C4-2B (cell line): ENCODE data around the gene TWIST1.

Experiments
- H3K27ac ChIP-seq: fragments of 450-650 bp; 2 replicates; pipeline ENCODE4 v1.5.1; 2017
- ZFX ChIP-seq: fragments of 450-650 bp; IDR thresholded peaks from 2 replicates; pipeline ENCODE4 v1.6.1; 2017
- TF ChIP-seq, protein P1 (sequence below): fragments of 450-650 bp; conservative IDR thresholded peaks from 2 replicates; pipeline ENCODE4 v1.5.1; 2017; ENCODE audit warnings: mild to moderate bottlenecking

Gene TWIST1

DNA sequence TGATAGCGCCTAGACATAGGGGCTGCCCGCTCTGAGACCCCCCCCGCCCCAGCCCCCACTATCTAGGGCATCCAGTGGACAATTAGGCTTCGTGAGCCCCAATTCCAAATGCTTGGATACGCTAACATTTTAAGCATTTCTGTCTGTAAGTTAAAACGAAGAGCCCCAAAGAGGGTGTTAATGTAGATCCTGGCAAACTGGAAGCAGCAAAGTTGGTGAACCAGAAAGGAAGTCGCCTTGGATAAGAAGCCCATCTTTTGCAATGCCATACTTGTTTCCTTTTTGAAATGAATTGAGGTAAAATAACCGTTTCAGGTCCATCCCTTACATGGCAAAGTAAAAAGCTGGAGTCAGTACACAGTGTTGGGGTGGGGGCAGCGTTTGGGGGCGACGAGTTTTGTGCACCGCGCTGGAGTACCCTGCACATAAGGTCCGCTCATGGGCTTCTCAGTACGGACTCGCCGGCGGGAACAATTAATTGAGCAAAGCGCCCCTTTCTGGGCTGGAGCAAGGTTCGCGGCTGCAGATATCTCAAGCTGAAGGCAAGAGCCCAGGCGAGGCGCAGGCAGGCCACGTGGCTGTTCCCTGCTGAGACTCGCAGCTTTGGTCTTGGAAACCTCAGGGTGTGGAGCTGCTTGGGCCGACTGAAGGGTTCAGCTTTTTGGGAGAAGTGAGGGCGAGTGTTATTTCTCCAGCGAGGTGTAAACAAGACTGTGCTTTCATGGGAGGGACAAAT lies 1.4 kb upstream of the TWIST1 start:
- H3K27ac ChIP-seq = no peak overlapping the region
- TF ChIP-seq ZFX = no peak
- TF ChIP-seq, protein P1, sequence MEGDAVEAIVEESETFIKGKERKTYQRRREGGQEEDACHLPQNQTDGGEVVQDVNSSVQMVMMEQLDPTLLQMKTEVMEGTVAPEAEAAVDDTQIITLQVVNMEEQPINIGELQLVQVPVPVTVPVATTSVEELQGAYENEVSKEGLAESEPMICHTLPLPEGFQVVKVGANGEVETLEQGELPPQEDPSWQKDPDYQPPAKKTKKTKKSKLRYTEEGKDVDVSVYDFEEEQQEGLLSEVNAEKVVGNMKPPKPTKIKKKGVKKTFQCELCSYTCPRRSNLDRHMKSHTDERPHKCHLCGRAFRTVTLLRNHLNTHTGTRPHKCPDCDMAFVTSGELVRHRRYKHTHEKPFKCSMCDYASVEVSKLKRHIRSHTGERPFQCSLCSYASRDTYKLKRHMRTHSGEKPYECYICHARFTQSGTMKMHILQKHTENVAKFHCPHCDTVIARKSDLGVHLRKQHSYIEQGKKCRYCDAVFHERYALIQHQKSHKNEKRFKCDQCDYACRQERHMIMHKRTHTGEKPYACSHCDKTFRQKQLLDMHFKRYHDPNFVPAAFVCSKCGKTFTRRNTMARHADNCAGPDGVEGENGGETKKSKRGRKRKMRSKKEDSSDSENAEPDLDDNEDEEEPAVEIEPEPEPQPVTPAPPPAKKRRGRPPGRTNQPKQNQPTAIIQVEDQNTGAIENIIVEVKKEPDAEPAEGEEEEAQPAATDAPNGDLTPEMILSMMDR = 0 out of 2 replicates have a peak, but pooled peaks have one; percentile 3

DNA sequence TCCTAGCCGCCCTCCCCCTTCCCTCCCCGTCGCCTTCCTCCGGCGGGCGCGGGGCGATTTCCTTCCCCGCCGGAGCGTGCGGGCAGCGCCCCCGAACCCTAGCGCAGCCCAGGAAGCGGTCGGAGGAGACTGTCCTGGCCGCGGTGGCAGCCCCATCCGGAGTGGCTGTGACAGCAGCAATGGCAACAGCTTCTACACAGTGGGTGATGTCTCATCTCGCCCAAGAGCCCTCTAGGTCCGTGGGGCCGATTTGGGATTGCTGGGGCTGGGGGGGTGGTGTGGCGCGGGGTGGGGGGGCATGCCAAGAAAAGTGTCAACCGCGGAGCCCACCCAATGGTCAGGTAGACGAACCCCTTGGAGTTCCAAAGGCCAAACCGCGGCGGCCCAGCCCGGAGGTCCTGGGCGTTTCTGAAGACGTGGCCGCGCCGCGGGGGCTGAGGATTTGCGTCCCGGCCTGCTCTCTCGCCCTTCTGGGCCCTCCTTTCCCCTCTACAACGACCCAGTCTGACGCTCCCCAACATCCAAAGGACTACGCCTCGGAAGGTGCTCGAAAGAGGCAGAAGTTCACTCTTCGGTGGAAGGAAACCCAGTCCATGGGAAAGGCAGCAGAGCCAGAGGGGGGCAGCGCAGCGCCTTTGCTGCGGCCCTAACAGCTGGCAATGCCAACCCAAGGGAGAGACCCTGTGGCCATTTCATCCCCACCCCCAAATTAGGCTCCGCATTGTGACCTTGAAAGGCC lies 603 bp upstream of the TWIST1 start:
- H3K27ac ChIP-seq = no peak overlapping the region
- TF ChIP-seq, protein P1 = 0 out of 2 replicates have a peak, but pooled peaks have one; percentile 7
- no peak for TF ChIP-seq ZFX

DNA sequence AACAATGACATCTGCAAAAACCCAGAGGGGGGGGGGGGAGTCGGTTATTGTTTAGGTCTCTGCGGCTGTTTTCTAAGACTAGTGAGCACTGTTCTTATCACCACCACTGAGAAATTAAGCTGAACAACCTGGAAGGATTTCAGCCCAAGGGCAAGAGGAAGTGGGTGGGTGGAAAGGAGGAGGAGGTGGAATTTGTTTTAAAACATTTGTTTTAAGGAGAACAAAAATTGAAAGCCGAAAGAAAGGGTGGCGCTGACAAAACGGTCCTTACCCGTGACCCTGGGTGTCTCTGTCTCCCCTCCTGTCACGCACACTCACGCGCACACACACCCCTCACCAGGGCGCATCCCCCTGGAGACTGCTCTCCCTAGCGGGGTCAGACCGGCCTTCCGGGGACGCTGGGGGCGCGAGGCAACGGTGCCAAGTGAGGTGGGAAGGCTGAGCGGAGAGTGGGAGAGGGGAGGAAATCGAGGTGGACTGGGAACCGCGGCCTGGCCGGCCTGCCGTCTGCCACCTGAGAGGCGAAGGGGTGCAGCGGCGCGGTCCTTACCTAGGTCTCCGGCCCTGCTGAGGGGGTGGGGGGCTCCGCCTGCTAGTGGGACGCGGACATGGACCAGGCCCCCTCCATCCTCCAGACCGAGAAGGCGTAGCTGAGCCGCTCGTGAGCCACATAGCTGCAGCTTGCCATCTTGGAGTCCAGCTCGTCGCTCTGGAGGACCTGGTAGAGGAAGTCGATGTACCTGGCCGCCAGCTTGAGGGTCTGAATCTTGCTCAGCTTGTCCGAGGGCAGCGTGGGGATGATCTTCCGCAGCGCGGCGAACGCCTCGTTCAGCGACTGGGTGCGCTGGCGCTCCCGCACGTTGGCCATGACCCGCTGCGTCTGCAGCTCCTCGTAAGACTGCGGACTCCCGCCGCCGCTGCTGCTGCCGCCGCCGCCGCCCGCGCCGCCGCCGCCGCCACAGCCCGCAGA lies 1.0 kb downstream of the TWIST1 start:
- TF ChIP-seq, protein P1 = no peak
- H3K27ac ChIP-seq = no peak overlapping the region

DNA sequence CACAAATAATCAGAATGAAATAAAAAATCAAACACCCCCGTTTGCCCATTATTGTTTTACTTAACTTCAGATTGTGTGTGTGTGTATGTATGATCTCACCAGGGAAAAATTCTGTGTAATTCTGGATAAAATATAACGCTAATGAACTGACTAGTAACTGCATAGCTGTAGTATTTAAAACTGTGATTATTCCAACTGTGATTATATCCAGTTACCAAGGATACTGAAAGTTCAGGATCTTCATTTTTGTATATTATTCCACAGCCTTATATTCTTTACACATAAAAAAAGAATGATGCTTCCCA lies 2.9 kb downstream of the TWIST1 start:
- TF ChIP-seq, protein P1 = no peak
- TF ChIP-seq ZFX = no peak
- no peak overlapping the region for H3K27ac ChIP-seq

DNA sequence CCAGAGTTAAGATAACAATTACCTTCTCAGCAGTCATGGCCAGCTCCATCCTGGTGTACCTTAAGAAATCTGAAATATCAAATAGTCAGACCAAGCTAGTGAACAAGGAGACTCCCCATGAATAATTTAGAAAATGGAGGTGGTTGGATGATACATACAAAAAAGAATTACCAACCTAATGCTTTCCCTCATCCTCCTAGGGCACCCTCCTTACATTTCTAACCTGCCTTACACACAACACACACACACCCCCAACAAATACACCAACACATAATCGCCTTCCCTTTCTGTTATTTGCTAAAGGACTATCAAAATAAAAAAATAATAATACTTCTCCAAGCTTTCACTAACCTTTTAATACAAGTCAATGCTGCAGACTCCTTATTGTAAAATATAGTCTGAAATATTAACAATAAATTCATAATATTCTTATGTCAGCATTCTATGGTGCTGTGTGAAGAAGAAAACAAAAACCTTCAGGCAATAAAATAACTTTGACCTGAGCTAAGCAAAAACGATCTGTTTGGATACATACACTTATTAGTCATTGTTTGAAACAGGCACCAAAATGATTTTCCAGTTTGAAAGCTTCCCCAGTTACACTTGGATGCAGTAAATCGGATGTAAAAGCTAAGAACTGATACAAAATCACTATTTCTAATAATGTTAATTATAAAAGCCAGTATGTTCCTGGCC lies 3.4 kb downstream of the TWIST1 start:
- TF ChIP-seq ZFX = no peak
- TF ChIP-seq, protein P1 = no peak
- no peak overlapping the region for H3K27ac ChIP-seq

DNA sequence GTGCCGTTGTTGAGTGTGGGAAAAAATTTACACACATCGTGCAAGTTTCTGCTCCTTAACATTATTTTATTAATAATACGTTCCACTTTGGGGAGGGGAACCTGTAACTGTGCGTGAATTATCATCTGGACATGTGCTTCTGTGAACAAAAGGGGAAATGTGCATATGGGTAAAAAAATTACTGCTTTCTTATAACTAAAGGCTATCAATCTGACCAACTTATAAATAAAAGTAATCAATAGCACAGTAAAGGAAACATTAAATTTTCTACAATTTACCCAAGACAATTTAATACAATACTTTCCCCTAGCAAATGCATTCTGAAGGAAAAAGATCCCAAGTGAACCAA lies 4.5 kb downstream of the TWIST1 start:
- no peak overlapping the region for H3K27ac ChIP-seq
- no peak for TF ChIP-seq ZFX
- TF ChIP-seq, protein P1 = no peak
